ENCODE data around the gene ABRACL. TPM values are rescaled to one million over a fixed set of nuclear protein-coding genes. Genes with fewer than 3 reads are reported as not detected.

Gene ABRACL
- total RNA-seq, 1 experiment from 2014 or later: 22.2 TPM

GRCh38 chr6:139060332-139060731 is 31.8 kb downstream of the ABRACL start:
- H3K36me3 ChIP-seq (ENCODE audit: control insufficient read depth, insufficient read depth, low read length): no peaks in the 10 kb centered on the region
- ATAC-seq (no peak), DNase-seq (ENCODE audit: low read depth, low spot score) (no peak)
- intact Hi-C loops (cut with micrococcal nuclease; ENCODE audit: unreplicated experiment): no loop called here
- TF ChIP-seq, protein P1, sequence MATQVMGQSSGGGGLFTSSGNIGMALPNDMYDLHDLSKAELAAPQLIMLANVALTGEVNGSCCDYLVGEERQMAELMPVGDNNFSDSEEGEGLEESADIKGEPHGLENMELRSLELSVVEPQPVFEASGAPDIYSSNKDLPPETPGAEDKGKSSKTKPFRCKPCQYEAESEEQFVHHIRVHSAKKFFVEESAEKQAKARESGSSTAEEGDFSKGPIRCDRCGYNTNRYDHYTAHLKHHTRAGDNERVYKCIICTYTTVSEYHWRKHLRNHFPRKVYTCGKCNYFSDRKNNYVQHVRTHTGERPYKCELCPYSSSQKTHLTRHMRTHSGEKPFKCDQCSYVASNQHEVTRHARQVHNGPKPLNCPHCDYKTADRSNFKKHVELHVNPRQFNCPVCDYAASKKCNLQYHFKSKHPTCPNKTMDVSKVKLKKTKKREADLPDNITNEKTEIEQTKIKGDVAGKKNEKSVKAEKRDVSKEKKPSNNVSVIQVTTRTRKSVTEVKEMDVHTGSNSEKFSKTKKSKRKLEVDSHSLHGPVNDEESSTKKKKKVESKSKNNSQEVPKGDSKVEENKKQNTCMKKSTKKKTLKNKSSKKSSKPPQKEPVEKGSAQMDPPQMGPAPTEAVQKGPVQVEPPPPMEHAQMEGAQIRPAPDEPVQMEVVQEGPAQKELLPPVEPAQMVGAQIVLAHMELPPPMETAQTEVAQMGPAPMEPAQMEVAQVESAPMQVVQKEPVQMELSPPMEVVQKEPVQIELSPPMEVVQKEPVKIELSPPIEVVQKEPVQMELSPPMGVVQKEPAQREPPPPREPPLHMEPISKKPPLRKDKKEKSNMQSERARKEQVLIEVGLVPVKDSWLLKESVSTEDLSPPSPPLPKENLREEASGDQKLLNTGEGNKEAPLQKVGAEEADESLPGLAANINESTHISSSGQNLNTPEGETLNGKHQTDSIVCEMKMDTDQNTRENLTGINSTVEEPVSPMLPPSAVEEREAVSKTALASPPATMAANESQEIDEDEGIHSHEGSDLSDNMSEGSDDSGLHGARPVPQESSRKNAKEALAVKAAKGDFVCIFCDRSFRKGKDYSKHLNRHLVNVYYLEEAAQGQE (IDR thresholded peaks at IDR 0.05; ENCODE audit: insufficient read depth in 1 of 2, low read depth in 2 of 2, low read length in 1 of 2): no peak
- TF ChIP-seq SIN3A (IDR thresholded peaks at IDR 0.05; ENCODE audit: borderline replicate concordance, insufficient read depth, low read depth, low read length) (no peak), POLR2AphosphoS5 (IDR thresholded peaks at IDR 0.05; ENCODE audit: low read depth, low read length) (no peak), TCF7L2 (IDR thresholded peaks at IDR 0.05; ENCODE audit: low read depth, low read length) (no peak), CTCF (IDR thresholded peaks at IDR 0.05) (no peak)
- no peaks in the 10 kb centered on the region for H3K27me3 ChIP-seq (ENCODE audit: control insufficient read depth, insufficient read depth, low read length)
- no peaks in the 10 kb centered on the region for H3K9me3 ChIP-seq (ENCODE audit: control insufficient read depth, insufficient read depth, low read depth, low read length)
- POLR2A ChIA-PET: no interaction called here
- no TSS peak for BruUV-seq (replicated peaks)
- CTCF ChIA-PET: no interaction called here
- H3K27ac ChIP-seq (ENCODE audit: low read length): no peak overlapping the region
- in situ Hi-C loops (cut with HindIII; ENCODE audit: low pct_unique_long_range_greater_than_20kb, low sequenced_read_pairs): no loop called here
- no peak overlapping the region for H3K4me3 ChIP-seq (ENCODE audit: low read depth in 2 of 2, low read length in 2 of 2)
- H3K4me1 ChIP-seq (ENCODE audit: control insufficient read depth, insufficient read depth, low read length): no peaks in the 10 kb centered on the region

- ATAC-seq: no peak
- ChIA-PET POLR2A (no interaction called here), CTCF (no interaction called here)
- Histone ChIP-seq H3K4me3 (ENCODE audit: low read depth in 2 of 2, low read length in 2 of 2) (no peak overlapping the region), H3K4me1 (ENCODE audit: control insufficient read depth, insufficient read depth, low read length) (no peaks in the 10 kb centered on the region), H3K27ac (ENCODE audit: low read length) (no peak overlapping the region), H3K27me3 (ENCODE audit: control insufficient read depth, insufficient read depth, low read length) (no peaks in the 10 kb centered on the region), H3K9me3 (ENCODE audit: control insufficient read depth, insufficient read depth, low read depth, low read length) (no peaks in the 10 kb centered on the region), H3K36me3 (ENCODE audit: control insufficient read depth, insufficient read depth, low read length) (no peaks in the 10 kb centered on the region)
- TF ChIP-seq TCF7L2 (IDR thresholded peaks at IDR 0.05; ENCODE audit: low read depth, low read length): no peak
- TF ChIP-seq, protein P1 (IDR thresholded peaks at IDR 0.05; ENCODE audit: insufficient read depth in 1 of 2, low read depth in 2 of 2, low read length in 1 of 2): no peak
- no peak for TF ChIP-seq SIN3A (IDR thresholded peaks at IDR 0.05; ENCODE audit: borderline replicate concordance, insufficient read depth, low read depth, low read length)
- TF ChIP-seq POLR2AphosphoS5 (IDR thresholded peaks at IDR 0.05; ENCODE audit: low read depth, low read length): no peak
- no peak for TF ChIP-seq CTCF (IDR thresholded peaks at IDR 0.05)
- in situ Hi-C loops (cut with HindIII; ENCODE audit: low pct_unique_long_range_greater_than_20kb, low sequenced_read_pairs) (no loop called here), intact Hi-C loops (cut with micrococcal nuclease; ENCODE audit: unreplicated experiment) (no loop called here)
- DNase-seq (ENCODE audit: low read depth, low spot score): no peak
- BruUV-seq (replicated peaks): no TSS peak
These were observed 34.5 kb downstream of the ABRACL start for GRCh38 chr6:139062932-139063646.

Data from Panc1 (cell line).